ENCODE measurements around the gene PKNOX1.
"Not testable (repeated sequence)": the region's sequence is repeated elsewhere in the genome, so short reads cannot be mapped to it uniquely, and the experiment has no call there.

GRCh38 chr21:43053112-43053511 lies 78.8 kb downstream of the PKNOX1 start:
- TF ChIP-seq, protein P1, sequence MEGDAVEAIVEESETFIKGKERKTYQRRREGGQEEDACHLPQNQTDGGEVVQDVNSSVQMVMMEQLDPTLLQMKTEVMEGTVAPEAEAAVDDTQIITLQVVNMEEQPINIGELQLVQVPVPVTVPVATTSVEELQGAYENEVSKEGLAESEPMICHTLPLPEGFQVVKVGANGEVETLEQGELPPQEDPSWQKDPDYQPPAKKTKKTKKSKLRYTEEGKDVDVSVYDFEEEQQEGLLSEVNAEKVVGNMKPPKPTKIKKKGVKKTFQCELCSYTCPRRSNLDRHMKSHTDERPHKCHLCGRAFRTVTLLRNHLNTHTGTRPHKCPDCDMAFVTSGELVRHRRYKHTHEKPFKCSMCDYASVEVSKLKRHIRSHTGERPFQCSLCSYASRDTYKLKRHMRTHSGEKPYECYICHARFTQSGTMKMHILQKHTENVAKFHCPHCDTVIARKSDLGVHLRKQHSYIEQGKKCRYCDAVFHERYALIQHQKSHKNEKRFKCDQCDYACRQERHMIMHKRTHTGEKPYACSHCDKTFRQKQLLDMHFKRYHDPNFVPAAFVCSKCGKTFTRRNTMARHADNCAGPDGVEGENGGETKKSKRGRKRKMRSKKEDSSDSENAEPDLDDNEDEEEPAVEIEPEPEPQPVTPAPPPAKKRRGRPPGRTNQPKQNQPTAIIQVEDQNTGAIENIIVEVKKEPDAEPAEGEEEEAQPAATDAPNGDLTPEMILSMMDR (conservative IDR thresholded peaks at IDR 0.05; ENCODE audit: low read length) = not testable (repeated sequence)
- not testable (repeated sequence) for TF ChIP-seq EZH2phosphoT487 (IDR thresholded peaks at IDR 0.05; ENCODE audit: borderline replicate concordance)
